ENCODE measurements around the gene MB21D2. TPM values are rescaled to one million over a fixed set of nuclear protein-coding genes. Genes with fewer than 3 reads are reported as not detected.

MB21D2 gene
- total and polyA plus RNA-seq, 12 donors, result 1.4 to 16.8 (median 5.8) TPM

DNA sequence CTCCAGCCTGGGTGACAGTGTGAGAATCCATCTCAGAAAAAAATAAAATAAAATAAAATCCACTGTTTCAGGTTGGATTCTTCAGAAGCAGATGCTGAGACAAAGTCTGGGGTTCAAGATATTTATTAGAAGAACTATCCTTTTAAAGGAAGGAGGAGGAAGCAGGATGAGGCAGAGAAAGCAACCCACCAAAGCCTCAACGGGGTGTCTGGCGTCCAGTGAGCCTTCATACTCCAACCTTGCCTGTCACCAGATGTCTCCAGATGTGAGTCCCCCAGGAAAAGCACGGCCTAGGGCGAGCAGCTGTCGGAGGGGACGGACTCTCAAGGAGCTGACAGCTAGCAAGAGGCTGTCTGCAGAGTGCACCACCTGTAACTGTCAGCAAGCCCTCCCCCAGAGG lies 37.3 kb downstream of the MB21D2 start:
- Histone ChIP-seq H3K27me3 (no peaks in the 10 kb centered on the region), H3K27ac (no peak overlapping the region), H3K4me3 (no peak overlapping the region), H3K4me1 (replicated peaks in 1 of 2) (peaks cover 12 to 19% of the 10 kb centered on the region in 2 donors), H3K36me3 (replicated peaks in 1 of 2) (no peaks in the 10 kb centered on the region), H3K9me3 (replicated peaks in 1 of 3) (no peaks in the 10 kb centered on the region)
- TF ChIP-seq, protein P1, sequence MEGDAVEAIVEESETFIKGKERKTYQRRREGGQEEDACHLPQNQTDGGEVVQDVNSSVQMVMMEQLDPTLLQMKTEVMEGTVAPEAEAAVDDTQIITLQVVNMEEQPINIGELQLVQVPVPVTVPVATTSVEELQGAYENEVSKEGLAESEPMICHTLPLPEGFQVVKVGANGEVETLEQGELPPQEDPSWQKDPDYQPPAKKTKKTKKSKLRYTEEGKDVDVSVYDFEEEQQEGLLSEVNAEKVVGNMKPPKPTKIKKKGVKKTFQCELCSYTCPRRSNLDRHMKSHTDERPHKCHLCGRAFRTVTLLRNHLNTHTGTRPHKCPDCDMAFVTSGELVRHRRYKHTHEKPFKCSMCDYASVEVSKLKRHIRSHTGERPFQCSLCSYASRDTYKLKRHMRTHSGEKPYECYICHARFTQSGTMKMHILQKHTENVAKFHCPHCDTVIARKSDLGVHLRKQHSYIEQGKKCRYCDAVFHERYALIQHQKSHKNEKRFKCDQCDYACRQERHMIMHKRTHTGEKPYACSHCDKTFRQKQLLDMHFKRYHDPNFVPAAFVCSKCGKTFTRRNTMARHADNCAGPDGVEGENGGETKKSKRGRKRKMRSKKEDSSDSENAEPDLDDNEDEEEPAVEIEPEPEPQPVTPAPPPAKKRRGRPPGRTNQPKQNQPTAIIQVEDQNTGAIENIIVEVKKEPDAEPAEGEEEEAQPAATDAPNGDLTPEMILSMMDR (IDR thresholded peaks at IDR 0.05), result no peak
- no peak for TF ChIP-seq POLR2A (IDR thresholded peaks at IDR 0.05)
- intact Hi-C loops (cut with DNase I), result no loop called here
- 79 to 86% (median 85%) methylated on average over 5 to 6 of the region's 6 CpGs for WGBS, 4 donors
- no peak for DNase-seq

DNA sequence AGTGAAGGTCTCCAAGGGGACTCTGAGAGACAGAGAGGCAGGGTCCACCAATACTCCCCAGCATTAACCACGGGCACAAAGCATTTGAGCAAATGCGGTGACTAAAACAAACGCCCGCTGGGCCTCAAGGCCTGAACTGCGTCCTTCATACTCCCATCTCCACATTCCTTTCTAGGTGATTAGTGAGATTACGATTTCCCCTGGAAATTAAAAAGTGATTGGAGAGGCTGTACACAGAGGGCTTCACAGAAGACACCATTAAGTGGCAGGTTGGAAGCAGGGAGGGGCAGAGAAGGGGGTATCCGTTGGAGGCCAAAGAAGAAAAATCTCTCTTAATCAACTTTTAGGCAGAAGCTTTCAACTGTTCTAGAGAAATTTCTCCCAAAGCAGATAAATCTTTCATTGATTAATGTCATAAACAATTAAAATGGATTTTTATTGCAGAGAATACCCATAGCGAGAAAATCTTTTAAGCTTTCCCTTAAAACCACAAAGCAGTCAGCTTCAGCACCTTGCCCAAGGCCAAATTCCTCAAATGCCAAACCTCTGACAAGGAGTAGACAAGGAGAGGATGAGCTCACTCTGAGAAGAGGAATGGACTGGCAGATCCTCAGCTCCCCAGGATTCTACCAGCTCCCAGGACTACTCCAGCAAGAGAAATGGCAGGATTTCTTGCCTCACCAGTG lies 38.2 kb downstream of the MB21D2 start:
- Histone ChIP-seq H3K27me3 (no peaks in the 10 kb centered on the region), H3K27ac (peak overlapping the region in 4 of 5 donors; percentile 18 to 91 (median 70)), H3K9me3 (replicated peaks in 1 of 3) (no peaks in the 10 kb centered on the region), H3K36me3 (replicated peaks in 1 of 2) (no peaks in the 10 kb centered on the region), H3K4me1 (replicated peaks in 1 of 2) (peaks cover 12 to 14% of the 10 kb centered on the region in 2 donors), H3K4me3 (peak overlapping the region in 1 of 4 donors; percentile 21)
- intact Hi-C loops (cut with DNase I), result no loop called here
- peak in 6 of 7 donors; percentile 61 to 87 (median 81) for DNase-seq
- TF ChIP-seq POLR2A (IDR thresholded peaks at IDR 0.05), result peak in 1 of 2 donors; percentile 1
- TF ChIP-seq, protein P1 (IDR thresholded peaks at IDR 0.05), result peak in 1 of 6 experiments; percentile 5
- WGBS, 4 donors, result 40 to 53% (median 44%) methylated on average over 8 of the region's 8 CpGs

DNA sequence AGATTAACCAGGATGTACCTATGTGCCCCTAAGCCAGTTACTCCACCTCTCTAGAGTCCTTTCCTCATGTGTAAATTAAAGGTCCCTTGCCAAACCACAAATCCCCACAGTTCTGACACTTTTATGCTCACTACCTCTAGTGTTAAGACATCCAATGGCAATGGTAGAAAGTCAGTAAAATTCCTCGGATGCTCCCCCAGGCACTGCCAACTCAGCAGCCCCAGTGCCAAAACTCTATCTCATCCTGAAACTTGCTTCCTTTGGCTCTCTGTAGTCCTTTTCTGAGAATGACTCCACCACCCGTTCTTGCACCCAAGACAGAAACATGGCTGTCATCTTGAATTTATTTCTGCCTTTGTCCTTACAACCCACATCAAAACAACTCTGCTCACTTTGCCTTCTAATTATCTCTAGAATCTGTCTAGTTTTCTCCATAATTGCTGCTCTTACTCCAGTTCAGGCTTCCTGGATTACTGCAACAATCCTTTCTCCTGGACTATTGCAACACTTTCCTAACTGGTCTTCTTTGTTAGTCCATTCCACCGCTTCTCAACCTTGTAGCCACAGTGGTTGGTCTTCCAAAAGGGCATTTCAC lies 41.6 kb downstream of the MB21D2 start:
- H3K9me3 ChIP-seq (replicated peaks in 1 of 3), result no peaks in the 10 kb centered on the region

DNA sequence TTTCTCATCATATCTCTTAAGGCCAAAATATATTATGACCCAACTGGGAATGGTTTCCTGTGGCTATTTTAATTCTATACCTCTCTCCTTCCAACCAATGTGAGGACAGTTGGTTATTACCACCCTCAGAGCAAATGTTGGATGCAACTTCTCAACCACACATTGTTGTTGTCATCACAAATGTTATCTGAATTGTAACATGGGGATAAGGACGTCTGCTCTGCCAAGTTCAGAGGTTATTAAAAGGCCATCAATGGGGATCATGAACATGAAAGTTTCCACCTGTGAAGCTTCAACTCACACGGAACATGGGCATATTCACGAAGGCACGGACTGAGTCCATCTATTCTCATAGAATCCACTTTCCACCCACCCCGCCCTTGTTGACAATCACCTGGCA lies 46.8 kb downstream of the MB21D2 start:
- no peak for DNase-seq
- Histone ChIP-seq H3K4me1 (replicated peaks in 1 of 2) (peaks cover 11 to 29% of the 10 kb centered on the region in 2 donors), H3K36me3 (replicated peaks in 1 of 2) (no peaks in the 10 kb centered on the region), H3K9me3 (replicated peaks in 1 of 3) (no peaks in the 10 kb centered on the region), H3K4me3 (no peak overlapping the region), H3K27me3 (no peaks in the 10 kb centered on the region), H3K27ac (no peak overlapping the region)
- TF ChIP-seq POLR2A (IDR thresholded peaks at IDR 0.05), result no peak
- TF ChIP-seq, protein P1 (IDR thresholded peaks at IDR 0.05), result no peak
- intact Hi-C loops (cut with DNase I), result no loop called here
- WGBS, 4 donors, result 82 to 87% (median 87%) methylated on average over 5 of the region's 5 CpGs

More for the DNA sequence above, 41.6 kb downstream of the MB21D2 start:
- intact Hi-C loops (cut with DNase I), result no loop called here
- H3K27ac ChIP-seq, result no peak overlapping the region
- TF ChIP-seq POLR2A (IDR thresholded peaks at IDR 0.05), result no peak
- DNase-seq, result no peak
- peaks cover 12 to 14% of the 10 kb centered on the region in 2 donors for H3K4me1 ChIP-seq (replicated peaks in 1 of 2)
- H3K27me3 ChIP-seq, result no peaks in the 10 kb centered on the region
- no peaks in the 10 kb centered on the region for H3K36me3 ChIP-seq (replicated peaks in 1 of 2)
- H3K4me3 ChIP-seq, result no peak overlapping the region
- WGBS, 4 donors, result 46 to 67% (median 63%) methylated on average over 3 of the region's 3 CpGs

Measured in adrenal gland (tissue), 12 donors.